ENCODE results near the gene ARHGAP12. TPM values are rescaled to one million over a fixed set of nuclear protein-coding genes. Genes with fewer than 3 reads are reported as not detected.
"Not testable (repeated sequence)": the region's sequence is repeated elsewhere in the genome, so short reads cannot be mapped to it uniquely, and the experiment has no call there.

ARHGAP12 gene
- total and polyA plus RNA-seq, 10 donors: 20.5 to 69.7 (median 46.9) TPM

DNA sequence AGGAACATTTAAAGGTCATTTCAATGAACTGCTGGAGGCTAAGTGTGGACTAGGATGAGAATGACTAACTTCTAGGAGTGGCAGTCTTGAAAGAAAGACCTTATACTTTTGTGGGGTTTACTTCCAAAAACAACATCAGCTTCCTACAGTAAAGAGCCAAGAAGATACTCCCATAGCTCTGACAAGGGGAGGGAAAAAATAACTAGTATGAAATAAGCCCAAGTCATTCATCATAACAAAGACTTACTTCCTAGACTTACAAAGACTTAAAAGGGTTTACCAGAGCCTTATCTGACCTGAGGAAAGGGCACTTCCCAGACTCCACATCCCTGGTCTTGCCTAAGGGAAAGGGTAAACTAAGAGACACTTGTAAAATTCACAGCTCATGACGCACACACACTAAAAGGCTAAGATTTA lies 31.7 kb downstream of the ARHGAP12 start:
- H3K4me1 ChIP-seq: peaks cover 9 to 32% (median 11%) of the 10 kb centered on the region in 6 donors
- H3K27me3 ChIP-seq (replicated peaks in 1 of 7): no peaks in the 10 kb centered on the region
- H3K27ac ChIP-seq: peak overlapping the region in 1 of 8 donors; percentile 7
- DNase-seq: no peak
- peaks cover 0 to 10% (median 3%) of the 10 kb centered on the region in 8 donors for H3K9me3 ChIP-seq
- WGBS, 5 donors: 55 to 89% (median 85%) methylated on average over 1 of the region's 1 CpG
- intact Hi-C loops (cut with DNase I; ENCODE audit: low total_unique reads): no loop called here
- peaks cover 0 to 19% (median 0%) of the 10 kb centered on the region in 6 donors for H3K36me3 ChIP-seq
- TF ChIP-seq POLR2AphosphoS5 (IDR thresholded peaks at IDR 0.05) (no peak), POLR2A (IDR thresholded peaks at IDR 0.05) (no peak)
- TF ChIP-seq, protein P1, sequence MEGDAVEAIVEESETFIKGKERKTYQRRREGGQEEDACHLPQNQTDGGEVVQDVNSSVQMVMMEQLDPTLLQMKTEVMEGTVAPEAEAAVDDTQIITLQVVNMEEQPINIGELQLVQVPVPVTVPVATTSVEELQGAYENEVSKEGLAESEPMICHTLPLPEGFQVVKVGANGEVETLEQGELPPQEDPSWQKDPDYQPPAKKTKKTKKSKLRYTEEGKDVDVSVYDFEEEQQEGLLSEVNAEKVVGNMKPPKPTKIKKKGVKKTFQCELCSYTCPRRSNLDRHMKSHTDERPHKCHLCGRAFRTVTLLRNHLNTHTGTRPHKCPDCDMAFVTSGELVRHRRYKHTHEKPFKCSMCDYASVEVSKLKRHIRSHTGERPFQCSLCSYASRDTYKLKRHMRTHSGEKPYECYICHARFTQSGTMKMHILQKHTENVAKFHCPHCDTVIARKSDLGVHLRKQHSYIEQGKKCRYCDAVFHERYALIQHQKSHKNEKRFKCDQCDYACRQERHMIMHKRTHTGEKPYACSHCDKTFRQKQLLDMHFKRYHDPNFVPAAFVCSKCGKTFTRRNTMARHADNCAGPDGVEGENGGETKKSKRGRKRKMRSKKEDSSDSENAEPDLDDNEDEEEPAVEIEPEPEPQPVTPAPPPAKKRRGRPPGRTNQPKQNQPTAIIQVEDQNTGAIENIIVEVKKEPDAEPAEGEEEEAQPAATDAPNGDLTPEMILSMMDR (IDR thresholded peaks at IDR 0.05 in 8 of 11, conservative IDR thresholded peaks at IDR 0.05 in 3 of 11): no peak
- no peak overlapping the region for H3K4me3 ChIP-seq

DNA sequence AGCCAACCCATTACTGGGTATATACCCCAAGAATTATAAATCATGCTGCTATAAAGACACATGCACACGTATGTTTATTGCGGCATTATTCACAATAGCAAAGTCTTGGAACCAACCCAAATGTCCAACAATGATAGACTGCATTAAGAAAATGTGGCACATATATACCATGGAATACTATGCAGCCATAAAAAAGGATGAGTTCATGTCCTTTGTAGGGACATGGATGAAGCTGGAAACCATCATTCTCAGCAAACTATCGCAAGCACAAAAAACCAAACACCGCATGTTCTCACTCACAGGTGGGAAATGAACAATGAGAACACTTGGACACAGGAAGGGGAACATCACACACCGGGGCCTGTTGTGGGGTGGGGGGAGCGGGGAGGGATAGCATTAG lies 32.9 kb downstream of the ARHGAP12 start:
- WGBS, 5 donors: 92 to 97% (median 95%) methylated on average over 6 of the region's 6 CpGs
- intact Hi-C loops (cut with DNase I; ENCODE audit: low total_unique reads): not testable (repeated sequence)

DNA sequence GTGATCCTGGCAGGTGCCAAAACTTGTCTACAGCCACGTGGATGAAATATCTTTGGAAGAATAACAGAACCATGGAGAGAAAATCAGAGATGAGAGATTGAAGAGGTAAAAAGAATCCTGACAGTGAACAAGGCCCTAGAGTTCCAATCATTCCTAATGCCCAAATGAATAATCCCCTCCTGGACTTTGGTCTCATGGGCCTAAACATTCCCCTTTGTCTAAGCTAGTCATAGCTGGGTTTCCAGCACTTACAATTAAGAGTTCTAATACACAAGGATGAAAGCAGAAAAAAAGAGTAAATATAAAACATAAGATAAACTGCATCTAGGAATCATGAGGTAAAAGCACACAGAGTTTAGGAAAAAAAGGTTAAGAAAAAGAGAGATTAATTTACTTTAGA lies 40.2 kb downstream of the ARHGAP12 start:
- H3K4me3 ChIP-seq: no peak overlapping the region
- no peaks in the 10 kb centered on the region for H3K9me3 ChIP-seq
- no peaks in the 10 kb centered on the region for H3K27me3 ChIP-seq (replicated peaks in 1 of 7)
- WGBS, 5 donors: 84 to 97% (median 93%) methylated on average over 1 of the region's 1 CpG
- intact Hi-C loops (cut with DNase I; ENCODE audit: low total_unique reads): no loop called here
- DNase-seq: no peak
- TF ChIP-seq POLR2AphosphoS5 (IDR thresholded peaks at IDR 0.05): no peak
- no peak for TF ChIP-seq POLR2A (IDR thresholded peaks at IDR 0.05)
- TF ChIP-seq, protein P1 (IDR thresholded peaks at IDR 0.05 in 8 of 11, conservative IDR thresholded peaks at IDR 0.05 in 3 of 11): no peak
- H3K4me1 ChIP-seq: peaks cover 0 to 37% (median 10%) of the 10 kb centered on the region in 6 donors
- no peaks in the 10 kb centered on the region for H3K36me3 ChIP-seq
- H3K27ac ChIP-seq: no peak overlapping the region

More for the DNA sequence above, 32.9 kb downstream of the ARHGAP12 start:
- not testable (repeated sequence) for H3K4me3 ChIP-seq; H3K9me3 ChIP-seq; H3K27ac ChIP-seq; H3K27me3 ChIP-seq (replicated peaks in 1 of 7); DNase-seq; H3K36me3 ChIP-seq
- H3K4me1 ChIP-seq: peaks cover 9 to 31% (median 11%) of the 10 kb centered on the region in 6 donors

DNA sequence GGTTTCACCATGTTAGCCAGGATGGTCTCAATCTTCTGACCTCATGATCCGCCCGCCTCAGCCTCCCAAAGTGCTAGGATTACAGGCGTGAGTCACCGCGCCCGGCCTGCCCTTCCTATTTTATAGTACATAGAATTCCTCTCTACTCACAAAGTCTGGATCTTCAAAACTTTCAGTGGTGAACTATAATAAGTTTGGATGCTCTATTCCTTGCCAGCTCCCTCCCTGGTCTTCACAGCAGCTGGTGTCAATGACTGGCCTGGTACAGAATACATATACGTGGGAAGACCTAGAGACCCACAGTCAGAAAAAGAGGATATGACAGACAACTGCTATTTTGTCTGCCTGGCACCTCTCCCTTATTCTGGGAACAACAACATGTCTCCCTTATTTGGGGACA lies 40.8 kb downstream of the ARHGAP12 start:
- H3K9me3 ChIP-seq: no peaks in the 10 kb centered on the region
- no peak for TF ChIP-seq POLR2A (IDR thresholded peaks at IDR 0.05)
- TF ChIP-seq POLR2AphosphoS5 (IDR thresholded peaks at IDR 0.05): no peak
- TF ChIP-seq, protein P1 (IDR thresholded peaks at IDR 0.05 in 8 of 11, conservative IDR thresholded peaks at IDR 0.05 in 3 of 11): no peak
- no peak overlapping the region for H3K27ac ChIP-seq
- WGBS, 5 donors: 95 to 99% (median 99%) methylated on average over 7 of the region's 7 CpGs
- no peak overlapping the region for H3K4me3 ChIP-seq
- H3K4me1 ChIP-seq: peaks cover 0 to 43% (median 16%) of the 10 kb centered on the region in 6 donors
- DNase-seq: no peak
- intact Hi-C loops (cut with DNase I; ENCODE audit: low total_unique reads): no loop called here
- H3K36me3 ChIP-seq: no peaks in the 10 kb centered on the region
- H3K27me3 ChIP-seq (replicated peaks in 1 of 7): no peaks in the 10 kb centered on the region

GRCh38 chr10:31886885-31887284 lies 41.7 kb downstream of the ARHGAP12 start:
- no peak overlapping the region for H3K4me3 ChIP-seq

More at GRCh38 chr10:31886885-31887284, 41.7 kb downstream of the ARHGAP12 start:
- H3K4me1 ChIP-seq: peaks cover 0 to 48% (median 20%) of the 10 kb centered on the region in 6 donors
- no peaks in the 10 kb centered on the region for H3K9me3 ChIP-seq
- WGBS, 5 donors: 73 to 100% (median 83%) methylated on average over 1 of the region's 1 CpG
- intact Hi-C loops (cut with DNase I; ENCODE audit: low total_unique reads): no loop called here
- no peaks in the 10 kb centered on the region for H3K27me3 ChIP-seq (replicated peaks in 1 of 7)
- no peaks in the 10 kb centered on the region for H3K36me3 ChIP-seq
- H3K27ac ChIP-seq: no peak overlapping the region
- TF ChIP-seq POLR2AphosphoS5 (IDR thresholded peaks at IDR 0.05) (no peak), POLR2A (IDR thresholded peaks at IDR 0.05) (no peak)
- TF ChIP-seq, protein P1 (IDR thresholded peaks at IDR 0.05 in 8 of 11, conservative IDR thresholded peaks at IDR 0.05 in 3 of 11): no peak
- DNase-seq: no peak

Measured in spleen (tissue), 11 donors.